SU-DHL-6 (cell line): Measurements from ENCODE around the gene SLC30A3.

Experiments
- H2AFZ ChIP-seq: fragments of 200-600 bp; sonication (generic); 2 replicates; pipeline ENCODE4 v1.6.1; 2014; ENCODE audit warnings: low read depth, mild to moderate bottlenecking, moderate library complexity, mixed read lengths, antibody characterized with exemption, low read length; ENCODE audit not compliant: severe bottlenecking
- H3F3A ChIP-seq: fragments of 200-600 bp; shearing (Covaris generic); 2 replicates; pipeline ENCODE4 v1.6.0; 2016; ENCODE audit warnings: antibody characterized with exemption, mild to moderate bottlenecking; ENCODE audit not compliant: insufficient read depth
- H3K27ac ChIP-seq: fragments of 200-600 bp; sonication (generic); 2 replicates; pipeline ENCODE4 v1.5.1; 2016; ENCODE audit warnings: low read depth, mild to moderate bottlenecking, low read length, moderate library complexity, mixed read lengths
- H3K27me3 ChIP-seq: fragments of 200-600 bp; sonication (generic), shearing (Covaris generic); 2 replicates; pipeline ENCODE4 v1.6.0; 2014; ENCODE audit warnings: mild to moderate bottlenecking, low read length
- H3K36me3 ChIP-seq: fragments of 200-600 bp; sonication (generic); 2 replicates; pipeline ENCODE4 v1.6.1; 2014; ENCODE audit warnings: mild to moderate bottlenecking, low read length, mixed read lengths
- H3K4me2 ChIP-seq: fragments of 300-600, 200-600 bp; shearing (Covaris generic), sonication (generic); 2 replicates; pipeline ENCODE4 v1.6.0; 2014; ENCODE audit warnings: low read length, low read depth, mild to moderate bottlenecking; ENCODE audit not compliant: poor library complexity, severe bottlenecking
- H3K4me3 ChIP-seq: fragments of 200-600 bp; sonication (generic); 2 replicates; pipeline ENCODE4 v1.5.1; 2014; ENCODE audit warnings: antibody characterized with exemption, low read length, mild to moderate bottlenecking, mixed read lengths; ENCODE audit not compliant: insufficient read depth, poor library complexity, severe bottlenecking
- H3K79me2 ChIP-seq: fragments of 200-600 bp; sonication (generic); 2 replicates; pipeline ENCODE4 v1.6.1; 2014; ENCODE audit warnings: mild to moderate bottlenecking, low read length, moderate library complexity; ENCODE audit not compliant: insufficient read depth
- H3K9ac ChIP-seq: fragments of 200-600 bp; sonication (generic); 2 replicates; pipeline ENCODE4 v1.7.0; 2014; ENCODE audit warnings: mild to moderate bottlenecking, low read length
- H3K9me2 ChIP-seq: fragments of 200-600 bp; sonication (generic); replicated peaks from 2 replicates; pipeline ENCODE4 v1.6.1; 2014; ENCODE audit warnings: low read length; ENCODE audit not compliant: insufficient read depth
- H3K9me3 ChIP-seq: fragments of 200-600 bp; sonication (generic); 2 replicates; pipeline ENCODE4 v1.6.1; 2014; ENCODE audit warnings: low read length, mixed read lengths; ENCODE audit not compliant: insufficient read depth
- H4K20me1 ChIP-seq: fragments of 200-600 bp; sonication (generic); 2 replicates; pipeline ENCODE4 v1.6.1; 2014; ENCODE audit warnings: low read depth, mild to moderate bottlenecking, antibody characterized with exemption, low read length, moderate library complexity, mixed read lengths
- CTCF ChIP-seq: fragments of 200-600 bp; sonication (generic); IDR thresholded peaks from one replicate; pipeline ENCODE4 v1.5.1; 2017; ENCODE audit warnings: antibody characterized with exemption, mild to moderate bottlenecking, low read length, moderate library complexity; ENCODE audit not compliant: insufficient read depth, poor library complexity, severe bottlenecking
- EZH2phosphoT487 ChIP-seq: fragments of 200-600 bp; sonication (generic), shearing (Covaris generic); conservative IDR thresholded peaks from 2 replicates; pipeline ENCODE4 v1.6.1; 2018; ENCODE audit warnings: mild to moderate bottlenecking, antibody characterized with exemption, low read length, moderate library complexity, mixed read lengths

The SLC30A3 gene

GRCh38 chr2:27258051-27258450 is 4.8 kb downstream of the SLC30A3 start:
- TF ChIP-seq EZH2phosphoT487 = no peak
- TF ChIP-seq CTCF = no peak
- Histone ChIP-seq H3K4me2 (no peak overlapping the region), H3K79me2 (no peaks in the 10 kb centered on the region), H3K9ac (no peak overlapping the region), H2AFZ (no peak overlapping the region), H4K20me1 (no peaks in the 10 kb centered on the region), H3K27ac (no peak overlapping the region), H3F3A (no peaks in the 10 kb centered on the region), H3K9me2 (no peaks in the 10 kb centered on the region), H3K36me3 (no peaks in the 10 kb centered on the region), H3K9me3 (no peaks in the 10 kb centered on the region), H3K27me3 (no peaks in the 10 kb centered on the region), H3K4me3 (no peak overlapping the region)

GRCh38 chr2:27256855-27257454 is 5.9 kb downstream of the SLC30A3 start:
- Histone ChIP-seq H3K9me3 (no peaks in the 10 kb centered on the region), H3K36me3 (no peaks in the 10 kb centered on the region), H3K9me2 (no peaks in the 10 kb centered on the region), H3K27me3 (no peaks in the 10 kb centered on the region), H3K79me2 (no peaks in the 10 kb centered on the region), H2AFZ (no peak overlapping the region), H3K9ac (no peak overlapping the region), H4K20me1 (no peaks in the 10 kb centered on the region), H3F3A (no peaks in the 10 kb centered on the region), H3K27ac (no peak overlapping the region), H3K4me3 (no peak overlapping the region), H3K4me2 (no peak overlapping the region)
- TF ChIP-seq CTCF = no peak
- TF ChIP-seq EZH2phosphoT487 = no peak

- no peaks in the 10 kb centered on the region for H3K27me3 ChIP-seq
- no peaks in the 10 kb centered on the region for H3K79me2 ChIP-seq
- no peaks in the 10 kb centered on the region for H3K36me3 ChIP-seq
- H3K4me3 ChIP-seq = no peak overlapping the region
- no peak overlapping the region for H3K9ac ChIP-seq
- H3F3A ChIP-seq = no peaks in the 10 kb centered on the region
- no peak overlapping the region for H3K27ac ChIP-seq
- H3K4me2 ChIP-seq = no peak overlapping the region
- H3K9me2 ChIP-seq = no peaks in the 10 kb centered on the region
- H4K20me1 ChIP-seq = no peaks in the 10 kb centered on the region
- H3K9me3 ChIP-seq = no peaks in the 10 kb centered on the region
- TF ChIP-seq EZH2phosphoT487 (no peak), CTCF (no peak)
- no peak overlapping the region for H2AFZ ChIP-seq
Measured at GRCh38 chr2:27255660-27256059, 7.2 kb downstream of the SLC30A3 start.
